Stimulated activated CD4-positive, alpha-beta T cell treated with anti-CD3 and anti-CD28 coated beads, Interleukin-15, amount 100 ng/mL, for 1 hour (primary cell): Measurements from ENCODE around the gene FIS1.

Experiments
- DNase-seq, 2 donors: peaks; one replicate each; pipeline ENCODE4 v3.0.0-alpha.2; 2020; ENCODE audit warnings: low read depth in 1 of 2, low spot score in 1 of 2

FIS1 gene

GRCh38 chr7:101234636-101235035, 10.2 kb downstream of the FIS1 start:
- no peak for DNase-seq

GRCh38 chr7:101233907-101234547, 10.9 kb downstream of the FIS1 start:
- no peak for DNase-seq

- DNase-seq: no peak
These were observed 12.6 kb downstream of the FIS1 start for GRCh38 chr7:101232141-101232850.

- DNase-seq: no peak
These were observed 13.2 kb downstream of the FIS1 start for GRCh38 chr7:101231644-101232043.

- DNase-seq: no peak
These were observed 18.2 kb downstream of the FIS1 start for GRCh38 chr7:101226721-101227120.

GRCh38 chr7:101225650-101226049, 19.2 kb downstream of the FIS1 start:
- DNase-seq: no peak

- DNase-seq: no peak
These were observed 21.4 kb downstream of the FIS1 start for GRCh38 chr7:101223528-101223927.

GRCh38 chr7:101222275-101222830, 22.5 kb downstream of the FIS1 start:
- no peak for DNase-seq

GRCh38 chr7:101220295-101220694, 24.6 kb downstream of the FIS1 start:
- no peak for DNase-seq

GRCh38 chr7:101218236-101219125, 26.4 kb downstream of the FIS1 start:
- no peak for DNase-seq

GRCh38 chr7:101217388-101218235, 27.3 kb downstream of the FIS1 start, which contains the start of the genes PLOD3 and ZNHIT1:
PLOD3 (minus strand) TSS chr7:101217581; CDS start chr7:101217274, 307 bp downstream.
ZNHIT1 (plus strand) TSS chr7:101218165; CDS start chr7:101218196, 31 bp downstream.
- peak; percentile 84 to 88 for DNase-seq

GRCh38 chr7:101216860-101217387, 28.0 kb downstream of the FIS1 start:
- no peak for DNase-seq

GRCh38 chr7:101216001-101216859, 28.7 kb downstream of the FIS1 start:
- no peak for DNase-seq

GRCh38 chr7:101212014-101212413, 32.9 kb downstream of the FIS1 start:
- no peak for DNase-seq

GRCh38 chr7:101211501-101211900, 33.4 kb downstream of the FIS1 start:
- no peak for DNase-seq

- no peak for DNase-seq
These were observed 34.7 kb downstream of the FIS1 start for GRCh38 chr7:101210143-101210542.

- DNase-seq: no peak
These were observed 36.1 kb downstream of the FIS1 start for GRCh38 chr7:101208794-101209193.

- no peak for DNase-seq
These were observed 37.4 kb downstream of the FIS1 start for GRCh38 chr7:101207459-101207858.

GRCh38 chr7:101206665-101207042, 38.2 kb downstream of the FIS1 start:
- no peak for DNase-seq
